ENCODE results near the gene SLC4A1AP. TPM values are rescaled to one million over a fixed set of nuclear protein-coding genes. Genes with fewer than 3 reads are reported as not detected.

Gene SLC4A1AP
- total and polyA plus RNA-seq, 9 of the 15 experiments (the other 6 are each of a cell fraction or from before 2014, with no cell fraction given) = 8.1 to 40.5 (median 35.3) TPM

DNA sequence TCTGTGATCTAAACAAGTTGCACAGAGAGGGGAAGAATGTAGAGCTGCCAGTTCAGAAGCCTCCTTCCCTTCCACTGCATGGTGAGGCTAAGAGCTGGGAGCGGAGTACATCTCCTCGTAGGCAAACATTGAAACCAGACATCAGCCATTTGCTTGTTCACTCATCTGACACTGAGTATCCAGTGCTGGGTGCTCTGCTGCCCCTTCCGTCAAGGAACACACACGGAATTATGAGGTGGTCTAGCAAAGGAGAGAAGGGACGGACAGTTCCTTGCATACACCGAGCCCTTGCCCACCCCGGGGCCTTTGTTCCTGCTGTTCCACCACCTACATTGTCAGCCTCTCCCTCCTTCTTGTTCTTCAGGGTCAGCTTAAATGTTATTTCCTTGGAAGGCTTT lies 44.6 kb downstream of the SLC4A1AP start:
- no peaks in the 10 kb centered on the region for H3K79me2 ChIP-seq (ENCODE audit: control insufficient read depth, insufficient read depth, low read length)
- H2AFZ ChIP-seq (ENCODE audit: low read depth, low read length) = no peak overlapping the region
- BruUV-seq (replicated peaks) = no TSS peak
- FAIRE-seq = no peak
- peaks cover 4% of the 10 kb centered on the region in 2 experiments; a peak in 1 of 5 replicates for H3K27me3 ChIP-seq (ENCODE audit: control insufficient read depth in 2 of 2, insufficient read depth in 2 of 2, low read length in 2 of 2)
- no peak overlapping the region for H3K9ac ChIP-seq (ENCODE audit: insufficient read depth in 1 of 2, low read depth in 2 of 2, low read length in 2 of 2)
- no peaks in the 10 kb centered on the region for H3K9me1 ChIP-seq (ENCODE audit: control insufficient read depth, insufficient read depth, low read length)
- no peak overlapping the region for H3K27ac ChIP-seq (ENCODE audit: extremely low read depth, low read depth, low read length)
- 45% methylated on average over 7 of the region's 7 CpGs for WGBS (ENCODE audit: insufficient coverage, low coverage, missing lambda C conversion rate)
- DNase-seq (ENCODE audit: extremely low read depth in 1 of 4, low spot score in 3 of 4) = no peak
- intact Hi-C loops (cut with micrococcal nuclease) = no loop called here
- no peak overlapping the region for H3K4me3 ChIP-seq
- H3K4me1 ChIP-seq (replicated peaks in 1 of 2; ENCODE audit: control insufficient read depth in 2 of 2, insufficient read depth in 2 of 2, low read length in 2 of 2) = peaks cover 0 to 12% of the 10 kb centered on the region in 2 experiments; a peak in 4 of 5 replicates
- no peaks in the 10 kb centered on the region for H3K36me3 ChIP-seq (ENCODE audit: control insufficient read depth, insufficient read depth, low read length)
- no peak for TF ChIP-seq DACH1 (IDR thresholded peaks at IDR 0.05; ENCODE audit: partially characterized antibody)
- TF ChIP-seq, protein P1, sequence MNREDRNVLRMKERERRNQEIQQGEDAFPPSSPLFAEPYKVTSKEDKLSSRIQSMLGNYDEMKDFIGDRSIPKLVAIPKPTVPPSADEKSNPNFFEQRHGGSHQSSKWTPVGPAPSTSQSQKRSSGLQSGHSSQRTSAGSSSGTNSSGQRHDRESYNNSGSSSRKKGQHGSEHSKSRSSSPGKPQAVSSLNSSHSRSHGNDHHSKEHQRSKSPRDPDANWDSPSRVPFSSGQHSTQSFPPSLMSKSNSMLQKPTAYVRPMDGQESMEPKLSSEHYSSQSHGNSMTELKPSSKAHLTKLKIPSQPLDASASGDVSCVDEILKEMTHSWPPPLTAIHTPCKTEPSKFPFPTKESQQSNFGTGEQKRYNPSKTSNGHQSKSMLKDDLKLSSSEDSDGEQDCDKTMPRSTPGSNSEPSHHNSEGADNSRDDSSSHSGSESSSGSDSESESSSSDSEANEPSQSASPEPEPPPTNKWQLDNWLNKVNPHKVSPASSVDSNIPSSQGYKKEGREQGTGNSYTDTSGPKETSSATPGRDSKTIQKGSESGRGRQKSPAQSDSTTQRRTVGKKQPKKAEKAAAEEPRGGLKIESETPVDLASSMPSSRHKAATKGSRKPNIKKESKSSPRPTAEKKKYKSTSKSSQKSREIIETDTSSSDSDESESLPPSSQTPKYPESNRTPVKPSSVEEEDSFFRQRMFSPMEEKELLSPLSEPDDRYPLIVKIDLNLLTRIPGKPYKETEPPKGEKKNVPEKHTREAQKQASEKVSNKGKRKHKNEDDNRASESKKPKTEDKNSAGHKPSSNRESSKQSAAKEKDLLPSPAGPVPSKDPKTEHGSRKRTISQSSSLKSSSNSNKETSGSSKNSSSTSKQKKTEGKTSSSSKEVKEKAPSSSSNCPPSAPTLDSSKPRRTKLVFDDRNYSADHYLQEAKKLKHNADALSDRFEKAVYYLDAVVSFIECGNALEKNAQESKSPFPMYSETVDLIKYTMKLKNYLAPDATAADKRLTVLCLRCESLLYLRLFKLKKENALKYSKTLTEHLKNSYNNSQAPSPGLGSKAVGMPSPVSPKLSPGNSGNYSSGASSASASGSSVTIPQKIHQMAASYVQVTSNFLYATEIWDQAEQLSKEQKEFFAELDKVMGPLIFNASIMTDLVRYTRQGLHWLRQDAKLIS (CRISPR knock-in tag; IDR thresholded peaks at IDR 0.05) = no peak
- TF ChIP-seq, protein P2, sequence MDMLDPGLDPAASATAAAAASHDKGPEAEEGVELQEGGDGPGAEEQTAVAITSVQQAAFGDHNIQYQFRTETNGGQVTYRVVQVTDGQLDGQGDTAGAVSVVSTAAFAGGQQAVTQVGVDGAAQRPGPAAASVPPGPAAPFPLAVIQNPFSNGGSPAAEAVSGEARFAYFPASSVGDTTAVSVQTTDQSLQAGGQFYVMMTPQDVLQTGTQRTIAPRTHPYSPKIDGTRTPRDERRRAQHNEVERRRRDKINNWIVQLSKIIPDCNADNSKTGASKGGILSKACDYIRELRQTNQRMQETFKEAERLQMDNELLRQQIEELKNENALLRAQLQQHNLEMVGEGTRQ (CRISPR knock-in tag; IDR thresholded peaks at IDR 0.05) = no peak
- TF ChIP-seq C11orf30 (IDR thresholded peaks at IDR 0.05; ENCODE audit: low read depth) = no peak
- POLR2A ChIA-PET = interaction anchor here (1.3 kb wide), 1 partner anchor 28 kb away, joined by 4 read pairs; no protein-coding TSS in a partner anchor
- ATAC-seq = no peak; the same call in 2 of the 3 replicates
- CTCF ChIA-PET (ENCODE audit: low intra/inter-chr PET ratio) = no interaction called here
- in situ Hi-C loops (cut with MboI) = no loop called here
- no peak overlapping the region for H3K4me2 ChIP-seq (ENCODE audit: insufficient read depth, low read length)
- H4K20me1 ChIP-seq (replicated peaks; ENCODE audit: control insufficient read depth, insufficient read depth, low read length) = no peaks in the 10 kb centered on the region
- no peaks in the 10 kb centered on the region for H3K9me3 ChIP-seq (replicated peaks; ENCODE audit: control insufficient read depth, insufficient read depth, low read depth, low read length)
